Posterior cingulate gyrus (tissue), 11 donors: ENCODE measurements around the gene DNAH14.
"Not testable (repeated sequence)": the region's sequence is repeated elsewhere in the genome, so short reads cannot be mapped to it uniquely, and the experiment has no call there.

Source experiments
- DNase-seq, 10 donors: peaks; one replicate each; pipeline versions ENCODE4 v3.0.0 to v3.0.0-alpha.2; 2020 to 2021; ENCODE audit warnings: mixed read lengths in 3 of 10
- intact Hi-C: fragments of 100-400 bp; cut with DNase I; formaldehyde crosslinking; loops from one replicate; pipeline ENCODE4 v1.15.1; 2023

DNAH14 gene

GRCh38 chr1:224919508-224919907, 10.0 kb upstream of the DNAH14 start:
- intact Hi-C loops, result no loop called here
- DNase-seq, result no peak

GRCh38 chr1:224920930-224921329, 8.5 kb upstream of the DNAH14 start:
- intact Hi-C loops, result no loop called here
- no peak for DNase-seq

- DNase-seq, result no peak
- intact Hi-C loops, result no loop called here
These were observed 8.1 kb upstream of the DNAH14 start for GRCh38 chr1:224921354-224921753.

- DNase-seq, result peak in 1 of 10 donors; percentile 63
- intact Hi-C loops, result loop anchor here (1.0 kb wide), 1 partner anchor 409 kb away; no protein-coding TSS in a partner anchor
These were observed 6.9 kb upstream of the DNAH14 start for GRCh38 chr1:224922404-224923164.

- no peak for DNase-seq
- intact Hi-C loops, result no loop called here
These were observed 5.7 kb upstream of the DNAH14 start for GRCh38 chr1:224923726-224924125.

- DNase-seq, intact Hi-C loops: not testable (repeated sequence)
These were observed 1.8 kb upstream of the DNAH14 start for GRCh38 chr1:224927631-224928030.

GRCh38 chr1:224928906-224929305, 569 bp upstream of the DNAH14 start:
- no peak for DNase-seq
- intact Hi-C loops, result no loop called here

- intact Hi-C loops, result no loop called here
- DNase-seq, result no peak
These were observed 2.1 kb downstream of the DNAH14 start for GRCh38 chr1:224931605-224932004.

GRCh38 chr1:224932607-224933249, 3.3 kb downstream of the DNAH14 start:
- DNase-seq, result no peak
- intact Hi-C loops, result no loop called here

- no peak for DNase-seq
- intact Hi-C loops, result no loop called here
These were observed 4.1 kb downstream of the DNAH14 start for GRCh38 chr1:224933584-224933983.

- no peak for DNase-seq
- intact Hi-C loops, result no loop called here
These were observed 9.2 kb downstream of the DNAH14 start for GRCh38 chr1:224938652-224939051.

- DNase-seq, result no peak
- intact Hi-C loops, result no loop called here
These were observed 10.5 kb downstream of the DNAH14 start for GRCh38 chr1:224939844-224940425.

GRCh38 chr1:224940735-224941134, 11.3 kb downstream of the DNAH14 start:
- intact Hi-C loops, DNase-seq: not testable (repeated sequence)

- intact Hi-C loops, result not testable (repeated sequence)
- peak in 1 of 10 donors; percentile 71 for DNase-seq
These were observed 16.3 kb downstream of the DNAH14 start for GRCh38 chr1:224945651-224946348.

- DNase-seq, intact Hi-C loops: not testable (repeated sequence)
These were observed 16.8 kb downstream of the DNAH14 start for GRCh38 chr1:224946349-224946691.

GRCh38 chr1:224957696-224958095, 28.2 kb downstream of the DNAH14 start:
- intact Hi-C loops, result no loop called here
- DNase-seq, result no peak

GRCh38 chr1:224958490-224958889, 29.0 kb downstream of the DNAH14 start:
- no peak for DNase-seq
- intact Hi-C loops, result no loop called here

GRCh38 chr1:224959115-224959514, 29.6 kb downstream of the DNAH14 start:
- DNase-seq, result no peak
- intact Hi-C loops, result no loop called here

GRCh38 chr1:224959656-224960055, 30.2 kb downstream of the DNAH14 start:
- DNase-seq, result no peak
- intact Hi-C loops, result no loop called here

GRCh38 chr1:224980181-224980580, 50.7 kb downstream of the DNAH14 start:
- intact Hi-C loops, result no loop called here
- DNase-seq, result no peak

- DNase-seq, intact Hi-C loops: not testable (repeated sequence)
These were observed 52.5 kb downstream of the DNAH14 start for GRCh38 chr1:224981922-224982354.
